ENCODE data around the gene CGB3.
A peak's percentile ranks its signal among the peaks of the same experiment; 100 is the strongest.
"Not testable (repeated sequence)": the region's sequence is repeated elsewhere in the genome, so short reads cannot be mapped to it uniquely, and the experiment has no call there.

The CGB3 gene

DNA sequence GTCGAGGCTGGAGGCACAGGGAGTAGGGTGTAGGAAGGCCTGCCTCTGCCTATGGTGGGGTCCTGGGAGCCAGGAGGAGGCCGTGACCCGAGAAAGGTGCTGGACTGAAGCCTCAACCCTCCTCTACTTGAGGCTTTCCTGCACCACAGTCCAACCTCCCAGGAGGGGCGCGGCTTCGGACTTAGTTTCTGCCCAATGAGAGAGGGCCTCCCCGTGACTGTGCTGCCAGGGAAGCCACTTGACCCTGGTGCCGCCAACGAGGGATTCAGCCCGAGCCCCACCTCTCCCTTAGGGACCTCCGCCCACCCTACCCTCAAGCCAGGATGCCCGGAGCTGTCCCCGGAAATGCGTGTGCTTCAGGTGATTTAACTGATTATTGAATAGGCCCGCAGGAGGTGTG, at the start of gene CGB3:
TSS of gene CGB3 (minus strand) at position 101 of the 400 bp plus-strand sequence. CDS start 362 bp downstream, outside the sequence.
- not testable (repeated sequence) for DNase-seq (ENCODE audit: low read depth)

- DNase-seq (ENCODE audit: low read depth): no peak
Measured at GRCh38 chr19:49071860-49072547, 47.9 kb upstream of the CGB3 start.

DNA sequence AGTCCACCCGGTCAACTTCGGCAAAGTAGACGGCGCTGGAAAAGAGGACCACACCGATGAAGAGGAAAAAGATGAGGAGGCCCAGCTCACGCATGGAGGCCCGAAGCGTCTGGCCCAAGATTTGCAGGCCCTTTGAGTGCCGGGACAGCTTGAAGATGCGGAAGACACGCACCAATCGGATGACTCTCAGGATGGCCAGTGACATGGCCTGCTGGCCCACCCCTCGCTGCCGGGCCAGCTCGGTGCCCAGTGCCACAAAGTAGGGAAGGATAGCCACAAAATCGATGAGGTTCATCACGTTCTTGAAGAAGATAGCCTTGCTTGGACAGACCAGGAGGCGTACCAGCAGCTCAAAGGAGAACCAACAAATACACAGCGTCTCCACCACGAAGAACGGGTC, 46.3 kb upstream of the CGB3 start:
- DNase-seq (ENCODE audit: low read depth): no peak

DNA sequence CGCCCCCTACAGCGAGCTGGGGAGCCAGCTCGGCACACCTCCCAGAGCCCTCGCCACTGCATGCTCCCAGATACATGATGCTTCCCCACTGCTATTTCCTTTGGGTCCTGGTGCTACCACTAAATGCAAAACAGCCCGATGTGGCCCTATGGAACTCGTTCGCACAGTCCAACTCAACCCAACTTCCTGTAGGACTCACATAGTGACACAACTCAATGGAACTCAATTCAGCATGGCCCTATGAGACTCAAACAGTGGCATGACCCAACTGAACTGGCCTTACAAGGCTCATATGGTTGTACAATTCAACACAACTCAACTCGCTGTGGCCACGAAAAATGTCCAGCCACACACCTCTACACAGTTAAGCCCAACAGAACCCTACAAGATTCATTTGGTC, 44.9 kb upstream of the CGB3 start:
- DNase-seq (ENCODE audit: low read depth): no peak

- no peak for DNase-seq (ENCODE audit: low read depth)
Measured at GRCh38 chr19:49067554-49067953, 43.4 kb upstream of the CGB3 start.

- no peak for DNase-seq (ENCODE audit: low read depth)
Measured at GRCh38 chr19:49065905-49066512, 41.9 kb upstream of the CGB3 start.

DNA sequence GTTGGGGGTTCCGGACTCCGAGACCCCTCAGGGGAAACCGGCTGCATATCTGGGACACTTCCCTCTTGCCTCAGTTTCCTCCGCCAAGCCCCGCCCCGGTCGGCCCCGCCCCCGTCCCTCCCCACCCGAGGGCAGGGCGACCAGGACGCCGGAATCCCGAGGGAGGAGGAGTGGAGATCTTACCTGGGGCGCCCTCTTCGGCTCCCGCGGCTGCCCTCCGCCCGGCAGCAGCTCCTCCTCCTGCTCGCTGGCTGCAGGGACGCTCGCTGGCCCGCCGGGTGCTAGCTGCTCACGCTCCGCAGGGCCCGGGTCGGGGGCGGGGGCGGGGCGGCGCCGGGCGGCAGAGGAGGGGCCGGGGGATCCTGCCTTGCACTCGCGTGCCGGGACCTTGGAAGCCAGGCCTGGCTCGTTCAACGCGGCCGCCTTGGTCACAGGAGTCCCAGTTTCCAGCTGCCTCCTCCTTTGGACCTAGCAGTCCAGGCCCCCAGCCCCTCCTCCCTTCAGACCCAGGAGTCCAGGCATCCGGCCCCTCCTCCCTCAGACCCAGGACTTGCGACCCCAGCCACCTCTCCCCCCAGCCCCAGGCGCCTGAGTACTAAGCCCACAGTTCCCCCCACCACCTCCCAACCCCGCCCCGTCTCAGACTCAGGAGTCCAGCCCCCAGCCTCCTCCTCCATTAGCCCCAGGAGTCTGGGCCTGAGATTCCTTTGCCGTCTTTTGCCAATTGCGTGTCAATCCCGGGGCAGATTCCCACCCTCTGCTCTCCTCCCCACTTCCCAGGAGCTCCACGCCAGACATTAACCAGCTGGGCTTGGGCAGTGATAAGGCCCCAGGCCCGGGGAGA, 40.9 kb upstream of the CGB3 start, which contains the start of gene NTF4:
TSS of gene NTF4 (minus strand) at position 51 of the 844 bp plus-strand sequence. CDS start 2,821 bp downstream, outside the sequence.
- DNase-seq (ENCODE audit: low read depth): no peak

GRCh38 chr19:49064029-49064629, 40.0 kb upstream of the CGB3 start:
- DNase-seq (ENCODE audit: low read depth): no peak

- no peak for DNase-seq (ENCODE audit: low read depth)
Measured at GRCh38 chr19:49061445-49061844, 37.3 kb upstream of the CGB3 start.

- no peak for DNase-seq (ENCODE audit: low read depth)
Measured at GRCh38 chr19:49061000-49061399, 36.9 kb upstream of the CGB3 start.

- no peak for DNase-seq (ENCODE audit: low read depth)
Measured at GRCh38 chr19:49059053-49059452, 34.9 kb upstream of the CGB3 start.

DNA sequence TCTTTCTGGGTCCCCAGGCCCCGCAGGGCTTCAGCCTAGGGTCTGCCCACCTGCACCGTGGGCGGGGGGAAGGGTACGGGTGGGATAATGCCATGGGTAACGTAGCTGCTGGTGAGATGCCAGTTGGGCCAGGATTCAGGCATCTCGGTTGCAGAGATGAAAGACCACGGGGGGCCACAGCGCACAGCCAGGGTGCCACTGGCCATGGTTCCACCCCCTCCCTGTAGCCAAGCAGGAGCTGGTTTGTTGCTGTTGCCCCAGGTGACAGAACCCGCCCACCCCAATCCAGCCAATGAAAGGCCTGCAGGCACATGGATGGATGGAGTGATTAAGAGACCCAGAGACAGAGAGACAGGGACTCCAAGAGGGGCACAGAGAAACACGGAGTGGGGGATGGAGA, 34.4 kb upstream of the CGB3 start:
- DNase-seq (ENCODE audit: low read depth): no peak

DNA sequence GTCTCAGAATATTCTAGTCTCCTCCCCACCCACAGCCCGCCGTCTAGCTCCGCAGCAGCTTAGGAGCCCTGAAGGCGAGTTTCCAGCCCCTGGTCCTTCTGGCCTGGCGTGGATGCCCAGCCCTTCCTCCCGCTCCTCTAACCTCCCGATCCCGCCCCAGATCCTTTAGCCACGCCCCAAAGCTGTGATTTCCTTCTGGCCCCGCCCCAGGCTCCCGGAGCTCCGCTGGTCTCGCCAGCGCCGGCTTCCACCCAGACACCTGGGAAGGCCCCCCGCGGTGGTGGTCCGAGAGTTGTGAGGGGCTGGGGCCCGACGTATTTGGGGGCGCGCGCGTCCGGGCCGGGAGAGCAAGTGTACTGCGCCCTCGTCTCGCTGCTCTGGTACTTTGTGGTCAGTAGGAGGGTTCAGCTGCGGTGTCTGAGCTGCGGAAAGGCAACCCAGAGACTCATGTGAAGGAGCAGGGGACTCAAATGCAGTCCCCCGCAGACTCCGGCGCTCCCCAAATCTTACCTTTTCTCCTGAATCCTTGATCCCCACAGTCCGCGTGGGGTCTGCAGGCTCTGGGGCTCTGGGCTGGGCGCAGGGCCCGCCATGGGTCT, 33.6 kb upstream of the CGB3 start, which contains the start of gene CGB7:
TSS of gene CGB7 (minus strand) at position 114 of the 599 bp plus-strand sequence. CDS start 2,374 bp downstream, outside the sequence.
- peak; percentile 18 for DNase-seq (ENCODE audit: low read depth)

GRCh38 chr19:49056902-49057596, 32.9 kb upstream of the CGB3 start:
- DNase-seq (ENCODE audit: low read depth): not testable (repeated sequence)

DNA sequence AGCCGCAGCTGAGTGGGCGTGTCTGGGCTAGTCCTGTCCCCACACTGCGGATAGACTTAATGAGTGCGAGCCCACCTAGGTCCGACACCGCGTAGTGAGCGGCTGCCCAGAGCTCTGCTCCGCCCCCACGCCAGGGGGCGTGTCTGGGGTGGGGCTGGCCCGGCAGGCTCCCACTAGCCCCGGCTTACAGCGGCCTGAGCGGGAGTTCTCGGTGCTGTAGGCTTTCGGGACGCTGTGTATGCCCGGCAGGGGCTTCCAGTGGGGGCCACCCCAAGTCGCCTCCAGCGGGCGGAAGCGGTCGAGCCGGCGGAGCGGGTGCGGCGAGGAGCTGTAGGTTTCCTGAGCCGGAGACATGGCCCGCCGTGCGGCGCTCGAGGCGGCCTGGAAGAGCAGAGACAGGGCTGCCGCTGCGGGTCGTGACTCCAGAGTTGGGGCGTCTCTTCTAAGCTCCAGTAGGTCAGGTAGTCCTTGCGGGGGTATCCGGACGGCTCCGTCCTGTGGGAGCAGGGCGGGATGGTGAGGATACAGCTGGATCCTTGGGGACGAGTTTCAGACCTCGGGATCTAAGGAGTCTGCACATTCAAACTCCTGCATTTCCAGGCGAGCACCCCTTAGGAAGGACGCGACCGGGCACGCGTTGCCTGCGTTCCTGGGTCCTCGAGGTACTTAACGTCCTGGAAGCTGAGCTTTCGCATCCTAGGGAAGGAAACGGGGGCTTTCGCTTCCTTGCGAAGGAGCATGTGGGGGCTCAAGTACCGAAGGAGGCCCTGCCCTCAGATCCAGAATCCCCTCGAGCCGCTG, 32.2 kb upstream of the CGB3 start:
- peak; percentile 32 for DNase-seq (ENCODE audit: low read depth)

DNA sequence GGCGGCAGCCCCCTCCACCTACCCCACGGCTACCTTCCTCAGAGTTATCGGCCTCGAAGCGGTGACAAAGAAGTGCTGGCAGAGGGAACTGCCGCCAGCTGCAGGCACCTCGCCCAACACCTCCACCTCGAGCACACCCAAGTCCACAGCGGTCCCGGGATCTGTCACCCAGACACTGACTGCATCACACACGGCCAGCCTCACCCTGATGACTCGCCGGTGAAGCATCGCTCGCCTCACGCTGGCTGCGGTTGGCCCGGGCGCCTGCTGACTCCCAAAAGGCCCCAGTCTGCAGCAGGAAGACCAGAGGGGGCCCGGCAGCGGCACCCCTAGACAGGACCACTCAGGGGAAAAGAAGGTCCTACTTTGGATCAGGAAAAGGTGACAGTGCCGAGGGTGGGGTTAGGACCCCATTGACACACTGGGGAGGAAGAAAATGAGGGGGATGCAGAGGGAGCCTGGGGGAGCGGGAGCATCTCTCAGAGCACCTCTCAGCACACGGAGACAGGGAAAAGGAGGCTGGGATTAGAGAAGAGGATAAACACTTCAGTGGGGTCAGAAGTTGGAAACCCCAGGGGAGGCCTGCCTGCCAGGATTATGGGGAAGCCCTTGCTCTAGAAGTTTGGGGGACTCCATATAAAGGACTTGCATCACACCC, 26.4 kb upstream of the CGB3 start:
- not testable (repeated sequence) for DNase-seq (ENCODE audit: low read depth)

DNA sequence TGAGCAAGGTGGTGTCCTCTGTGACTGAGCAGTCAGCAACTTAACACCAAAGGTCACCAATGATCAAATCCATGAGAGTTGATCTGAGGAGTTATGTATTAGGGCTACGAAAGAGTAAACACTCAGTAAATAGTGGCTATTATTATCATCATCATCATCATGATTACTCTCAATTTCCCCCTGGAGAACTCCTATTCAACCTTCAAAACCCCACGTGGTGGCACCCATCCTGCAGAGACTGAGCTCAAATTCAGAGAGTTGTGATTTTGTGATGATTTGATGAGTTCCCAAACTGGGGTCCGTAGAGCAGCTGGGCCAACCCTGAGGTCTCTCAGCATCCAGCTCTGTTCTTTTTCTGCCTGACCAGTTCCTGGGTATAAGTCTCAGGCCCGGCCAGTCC, 25.7 kb upstream of the CGB3 start:
- DNase-seq (ENCODE audit: low read depth): not testable (repeated sequence)

DNA sequence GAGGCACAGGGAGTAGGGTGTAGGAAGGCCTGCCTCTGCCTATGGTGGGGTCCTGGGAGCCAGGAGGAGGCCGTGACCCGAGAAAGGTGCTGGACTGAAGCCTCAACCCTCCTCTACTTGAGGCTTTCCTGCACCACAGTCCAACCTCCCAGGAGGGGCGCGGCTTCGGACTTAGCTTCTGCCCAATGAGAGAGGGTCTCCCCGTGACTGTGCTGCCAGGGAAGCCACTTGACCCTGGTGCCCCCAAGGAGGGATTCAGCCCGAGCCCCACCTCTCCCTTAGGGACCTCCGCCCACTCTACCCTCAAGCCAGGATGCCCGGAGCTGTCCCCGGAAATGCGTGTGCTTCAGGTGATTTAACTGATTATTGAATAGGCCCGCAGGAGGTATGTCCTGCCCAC, 24.9 kb upstream of the CGB3 start, which contains the start of gene CGB8:
TSS of gene CGB8 (minus strand) at position 101 of the 400 bp plus-strand sequence. CDS start 372 bp downstream, outside the sequence.
- not testable (repeated sequence) for DNase-seq (ENCODE audit: low read depth)

DNA sequence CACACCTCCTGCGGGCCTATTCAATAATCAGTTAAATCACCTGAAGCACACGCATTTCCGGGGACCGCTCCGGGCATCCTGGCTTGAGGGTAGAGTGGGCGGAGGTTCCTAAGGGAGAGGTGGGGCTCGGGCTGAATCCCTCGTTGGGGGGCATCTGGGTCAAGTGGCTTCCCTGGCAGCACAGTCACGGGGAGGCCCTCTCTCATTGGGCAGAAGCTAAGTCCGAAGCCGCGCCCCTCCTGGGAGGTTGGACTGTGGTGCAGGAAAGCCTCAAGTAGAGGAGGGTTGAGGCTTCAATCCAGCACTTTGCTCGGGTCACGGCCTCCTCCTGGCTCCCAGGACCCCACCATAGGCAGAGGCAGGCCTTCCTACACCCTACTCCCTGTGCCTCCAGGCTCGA, 19.4 kb upstream of the CGB3 start, which contains the start of gene CGB5:
TSS of gene CGB5 (plus strand) at position 301 of the 400 bp plus-strand sequence. CDS start 362 bp downstream, outside the sequence.
- DNase-seq (ENCODE audit: low read depth): not testable (repeated sequence)

Measured in activated T-cell treated with anti-CD3 and anti-CD28 coated beads for 1 hour (primary cell).